GM19043 (cell line): ENCODE data around the gene DNA2.

ENCODE experiments used
- ATAC-seq: cut with Tn5 transposase; IDR thresholded peaks from one replicate; pipeline ENCODE4 v1.9.1; 2021; ENCODE audit warnings: low read depth; ENCODE audit not compliant: unreplicated experiment

The DNA2 gene

GRCh38 chr10:68364101-68364886, 107.5 kb downstream of the DNA2 start:
- no peak for ATAC-seq
